EH (cell line): ENCODE measurements around the gene KCNG2.

Experiments used
- DNase-seq: peaks from one replicate; pipeline ENCODE4 v3.0.0-alpha.2; 2015; ENCODE audit warnings: low read depth

Gene KCNG2

GRCh38 chr18:79887181-79888000, 89.7 kb downstream of the KCNG2 start:
- DNase-seq = no peak

DNA sequence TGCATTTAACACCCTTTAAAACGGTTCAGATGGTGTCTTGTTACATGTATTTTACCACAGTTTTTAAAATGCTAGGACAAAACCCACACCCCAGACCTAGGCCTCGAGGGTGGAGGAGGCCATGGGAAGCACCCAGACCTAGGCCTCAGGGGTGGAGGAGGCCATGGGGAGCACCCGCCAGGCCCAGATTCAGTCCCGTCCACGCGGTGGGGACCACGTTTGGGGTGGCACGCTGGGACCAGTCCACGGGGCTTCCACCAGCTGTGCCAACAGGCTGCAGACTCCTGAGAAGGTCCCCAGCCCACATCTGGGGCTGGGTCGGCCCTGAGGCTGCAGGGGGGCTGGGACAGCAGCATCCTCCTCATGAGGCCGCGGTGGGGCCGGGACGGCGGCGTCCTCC, 90.3 kb downstream of the KCNG2 start:
- no peak for DNase-seq

- no peak for DNase-seq
Measured at GRCh38 chr18:79889569-79889968, 91.8 kb downstream of the KCNG2 start.

- DNase-seq = no peak
Measured at GRCh38 chr18:79890674-79891073, 92.9 kb downstream of the KCNG2 start.

GRCh38 chr18:79896738-79897137, 99.0 kb downstream of the KCNG2 start:
- peak; percentile 6 for DNase-seq

DNA sequence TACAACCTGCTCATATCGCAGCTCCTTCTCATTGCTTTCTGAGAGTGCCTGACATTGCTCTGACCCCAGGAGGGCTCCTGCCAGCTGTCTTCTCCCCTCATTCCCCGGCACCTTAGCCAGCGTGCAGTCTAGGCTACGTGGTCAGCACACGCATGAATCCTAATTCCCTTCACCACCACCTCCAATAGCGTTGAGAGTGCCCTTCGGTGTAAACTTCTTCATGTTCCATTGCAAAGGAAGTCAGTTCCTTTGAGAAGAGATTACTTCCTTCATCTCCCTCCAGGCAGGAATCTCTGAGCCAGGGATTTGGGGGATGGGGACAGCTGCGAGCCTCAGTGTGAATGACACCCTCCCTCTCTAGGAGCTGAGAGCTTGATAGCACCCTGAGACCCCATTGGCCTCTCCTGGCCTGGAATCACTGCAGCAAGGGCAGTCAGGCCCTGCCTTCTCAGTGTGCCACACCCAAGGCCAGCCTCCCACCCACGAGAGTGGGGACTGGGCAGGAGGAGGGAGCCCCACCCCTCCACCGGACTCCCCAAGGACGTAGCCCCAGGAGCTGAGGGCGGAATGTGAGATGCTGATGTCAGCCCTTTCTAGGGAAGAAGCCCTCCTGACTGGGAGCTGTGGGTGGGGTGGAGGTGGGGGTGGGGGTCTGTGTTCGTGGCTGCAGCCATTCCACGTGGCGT, 100.3 kb downstream of the KCNG2 start:
- DNase-seq = no peak

DNA sequence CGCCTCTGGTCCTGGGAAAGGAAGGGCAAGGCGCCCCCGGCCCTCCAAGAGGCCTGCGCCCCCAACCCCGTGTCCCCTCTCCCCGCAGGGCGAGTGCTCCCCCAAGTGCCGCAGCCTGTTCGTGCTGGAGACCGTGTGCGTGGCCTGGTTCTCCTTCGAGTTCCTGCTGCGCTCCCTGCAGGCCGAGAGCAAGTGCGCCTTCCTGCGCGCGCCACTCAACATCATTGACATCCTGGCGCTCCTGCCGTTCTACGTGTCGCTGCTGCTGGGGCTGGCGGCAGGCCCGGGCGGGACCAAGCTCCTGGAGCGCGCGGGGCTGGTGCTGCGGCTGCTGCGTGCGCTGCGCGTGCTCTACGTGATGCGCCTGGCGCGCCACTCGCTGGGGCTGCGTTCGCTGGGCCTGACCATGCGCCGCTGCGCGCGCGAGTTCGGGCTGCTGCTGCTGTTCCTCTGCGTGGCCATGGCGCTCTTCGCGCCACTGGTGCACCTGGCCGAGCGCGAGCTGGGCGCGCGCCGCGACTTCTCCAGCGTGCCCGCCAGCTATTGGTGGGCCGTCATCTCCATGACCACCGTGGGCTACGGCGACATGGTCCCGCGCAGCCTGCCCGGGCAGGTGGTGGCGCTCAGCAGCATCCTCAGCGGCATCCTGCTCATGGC, 101.3 kb downstream of the KCNG2 start:
- no peak for DNase-seq

GRCh38 chr18:79899609-79900445, 102.1 kb downstream of the KCNG2 start:
- DNase-seq = no peak

GRCh38 chr18:79900610-79901570, 103.2 kb downstream of the KCNG2 start:
- no peak for DNase-seq

- DNase-seq = no peak
Measured at GRCh38 chr18:79901665-79902064, 103.9 kb downstream of the KCNG2 start.

- no peak for DNase-seq
Measured at GRCh38 chr18:79902075-79902474, 104.3 kb downstream of the KCNG2 start.

- DNase-seq = no peak
Measured at GRCh38 chr18:79902640-79903039, 104.9 kb downstream of the KCNG2 start.

DNA sequence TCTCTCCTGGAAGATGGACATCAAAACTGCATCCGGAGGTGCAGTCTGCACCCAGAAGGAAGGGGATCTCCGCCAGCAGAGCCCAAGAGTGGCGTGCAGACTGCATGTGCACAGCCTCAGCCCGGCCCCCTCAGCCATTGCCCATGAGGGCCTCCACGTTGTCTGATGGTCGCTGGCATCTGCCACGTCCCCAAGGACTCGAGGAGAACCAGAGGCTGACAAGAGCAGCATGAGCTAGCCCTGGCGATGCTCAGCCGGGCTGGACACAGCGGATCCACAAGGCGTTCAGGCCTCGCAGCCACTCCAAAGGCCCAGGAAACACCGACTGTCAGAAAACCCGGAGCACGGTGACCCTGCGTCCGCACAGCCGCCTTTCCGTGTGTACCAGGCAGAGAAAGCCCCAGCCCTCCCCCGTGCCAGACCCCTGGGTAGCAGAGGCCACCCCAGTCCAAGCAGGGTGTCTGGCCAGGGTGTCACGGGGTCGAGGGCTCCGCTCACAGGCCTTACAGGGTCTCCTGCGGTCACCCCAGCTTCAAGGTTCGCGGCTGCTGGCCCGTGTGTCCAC, 105.4 kb downstream of the KCNG2 start:
- DNase-seq = no peak

GRCh38 chr18:79903787-79904356, 106.1 kb downstream of the KCNG2 start:
- no peak for DNase-seq

GRCh38 chr18:79904357-79905147, 106.8 kb downstream of the KCNG2 start:
- no peak for DNase-seq

- no peak for DNase-seq
Measured at GRCh38 chr18:79905389-79905911, 107.7 kb downstream of the KCNG2 start.

DNA sequence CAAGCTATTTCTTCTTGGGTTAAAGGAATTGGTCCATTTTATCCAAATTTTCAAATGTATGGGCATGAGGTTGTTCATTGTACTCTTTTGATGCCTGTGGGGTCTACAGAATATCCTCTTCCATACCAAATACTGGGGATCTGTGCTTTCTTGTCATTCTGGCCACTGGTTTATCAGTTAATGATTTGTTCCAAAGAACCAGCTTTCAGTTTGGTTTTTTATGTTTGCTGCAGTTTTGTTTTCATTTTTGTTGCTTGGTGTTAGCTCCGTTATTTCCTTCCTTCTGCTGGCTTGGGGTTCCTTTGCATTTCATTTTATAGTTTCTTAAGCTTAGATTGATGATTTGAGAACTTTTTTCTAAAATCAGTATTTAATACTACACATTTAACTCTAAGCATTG, 108.3 kb downstream of the KCNG2 start:
- DNase-seq = no peak

DNA sequence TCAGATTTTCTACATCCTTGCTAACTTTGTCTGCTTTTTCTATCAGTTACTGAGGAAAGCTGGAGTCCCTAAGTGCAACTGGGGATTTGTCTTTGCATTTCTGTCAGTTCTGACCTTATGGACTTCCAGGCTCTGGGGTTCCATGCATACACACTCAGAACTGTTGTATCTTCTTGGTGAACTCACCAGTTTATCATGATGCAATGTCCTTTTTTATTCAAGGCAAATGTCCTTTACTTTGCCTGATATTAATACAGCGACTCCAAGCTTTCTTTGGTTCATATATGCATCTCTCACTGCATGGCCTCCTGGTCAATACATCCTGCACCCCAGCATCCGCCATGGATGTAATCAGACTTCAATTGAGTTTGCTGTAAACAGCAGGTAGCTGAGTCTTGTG, 109.0 kb downstream of the KCNG2 start:
- DNase-seq = no peak
